OCI-LY1 (cell line): ENCODE measurements around the gene TBC1D4.

Experiments used
- EZH2 ChIP-seq: fragments of 200-600 bp; sonication (generic), shearing (Covaris generic); IDR thresholded peaks from 2 replicates; pipeline ENCODE4 v1.8.0; 2017; ENCODE audit warnings: borderline replicate concordance, mixed run types, mild to moderate bottlenecking, antibody characterized with exemption, low read length, moderate library complexity, mixed read lengths
- TF ChIP-seq, protein P1 (sequence below): fragments of 200-600 bp; sonication (generic), shearing (Covaris generic); IDR thresholded peaks from 2 replicates; pipeline ENCODE4 v1.5.1; 2017; ENCODE audit warnings: mild to moderate bottlenecking, antibody characterized with exemption, low read length, moderate library complexity, mixed read lengths

DNA sequence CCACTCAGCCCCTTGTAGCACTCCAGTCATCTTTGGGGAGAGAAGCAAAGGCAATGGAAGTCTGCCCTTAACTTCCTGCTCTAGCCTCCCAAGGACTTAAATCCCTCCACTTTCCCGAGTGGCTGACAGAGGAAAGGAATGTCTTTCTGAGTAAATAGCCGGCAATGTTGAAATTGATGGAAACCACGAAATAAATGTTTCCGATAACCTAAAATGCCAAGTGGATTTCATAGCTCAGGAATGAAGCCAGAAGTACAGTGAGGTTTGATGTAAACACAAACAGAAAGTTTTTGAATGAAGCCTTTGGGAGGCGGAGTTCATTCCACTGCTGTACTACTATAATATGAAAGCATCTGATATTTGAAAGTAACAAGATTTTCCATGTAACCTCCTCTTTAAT is 14.0 kb upstream of the TBC1D4 start:
- no peak for TF ChIP-seq EZH2
- TF ChIP-seq, protein P1, sequence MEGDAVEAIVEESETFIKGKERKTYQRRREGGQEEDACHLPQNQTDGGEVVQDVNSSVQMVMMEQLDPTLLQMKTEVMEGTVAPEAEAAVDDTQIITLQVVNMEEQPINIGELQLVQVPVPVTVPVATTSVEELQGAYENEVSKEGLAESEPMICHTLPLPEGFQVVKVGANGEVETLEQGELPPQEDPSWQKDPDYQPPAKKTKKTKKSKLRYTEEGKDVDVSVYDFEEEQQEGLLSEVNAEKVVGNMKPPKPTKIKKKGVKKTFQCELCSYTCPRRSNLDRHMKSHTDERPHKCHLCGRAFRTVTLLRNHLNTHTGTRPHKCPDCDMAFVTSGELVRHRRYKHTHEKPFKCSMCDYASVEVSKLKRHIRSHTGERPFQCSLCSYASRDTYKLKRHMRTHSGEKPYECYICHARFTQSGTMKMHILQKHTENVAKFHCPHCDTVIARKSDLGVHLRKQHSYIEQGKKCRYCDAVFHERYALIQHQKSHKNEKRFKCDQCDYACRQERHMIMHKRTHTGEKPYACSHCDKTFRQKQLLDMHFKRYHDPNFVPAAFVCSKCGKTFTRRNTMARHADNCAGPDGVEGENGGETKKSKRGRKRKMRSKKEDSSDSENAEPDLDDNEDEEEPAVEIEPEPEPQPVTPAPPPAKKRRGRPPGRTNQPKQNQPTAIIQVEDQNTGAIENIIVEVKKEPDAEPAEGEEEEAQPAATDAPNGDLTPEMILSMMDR = no peak
